ENCODE data around the gene LUM. TPM values are rescaled to one million over a fixed set of nuclear protein-coding genes. Genes with fewer than 3 reads are reported as not detected.

Gene LUM
- total RNA-seq, 1 donor from 2014 or later: not detected

GRCh38 chr12:91072931-91073330 lies 38.4 kb downstream of the LUM start:
- no peaks in the 10 kb centered on the region for H3K36me3 ChIP-seq
- H3K4me3 Mint-ChIP-seq: no peak overlapping the region
- no peak for DNase-seq (ENCODE audit: low spot score)
- TF ChIP-seq EZH2 (IDR thresholded peaks at IDR 0.05) (no peak), EZH2phosphoT487 (IDR thresholded peaks at IDR 0.05) (no peak), CTCF (IDR thresholded peaks at IDR 0.05) (no peak)
- H4K20me1 ChIP-seq (ENCODE audit: low read depth): no peaks in the 10 kb centered on the region
- no peak overlapping the region for H3K4me2 ChIP-seq
- H3K4me1 Mint-ChIP-seq: no peaks in the 10 kb centered on the region
- no peak overlapping the region for H3K27ac ChIP-seq
- no peak overlapping the region for H3K4me3 ChIP-seq
- H3K4me1 ChIP-seq: no peaks in the 10 kb centered on the region
- no peaks in the 10 kb centered on the region for H3K36me3 Mint-ChIP-seq
- H3K9me3 ChIP-seq (ENCODE audit: low read depth): no peaks in the 10 kb centered on the region
- no peaks in the 10 kb centered on the region for H3K9me3 Mint-ChIP-seq
- no peaks in the 10 kb centered on the region for H3K27me3 ChIP-seq
- H2AFZ ChIP-seq (replicated peaks): no peak overlapping the region
- H3K27me3 Mint-ChIP-seq (ENCODE audit: insufficient read depth, low read depth): peaks cover 3% of the 10 kb centered on the region
- no peaks in the 10 kb centered on the region for H3F3A ChIP-seq (ENCODE audit: low read depth)
- H3K9ac ChIP-seq: no peak overlapping the region
- H3K79me2 ChIP-seq (ENCODE audit: low read depth): no peaks in the 10 kb centered on the region
- H3K27ac Mint-ChIP-seq: no peak overlapping the region

- H3K4me3 ChIP-seq: no peak overlapping the region
- no peaks in the 10 kb centered on the region for H3K27me3 ChIP-seq
- no peaks in the 10 kb centered on the region for H3K79me2 ChIP-seq (ENCODE audit: low read depth)
- Mint-ChIP-seq H3K27me3 (ENCODE audit: insufficient read depth, low read depth) (peaks cover 3% of the 10 kb centered on the region), H3K36me3 (no peaks in the 10 kb centered on the region), H3K4me1 (no peaks in the 10 kb centered on the region), H3K27ac (no peak overlapping the region), H3K4me3 (no peak overlapping the region), H3K9me3 (no peaks in the 10 kb centered on the region)
- no peak for DNase-seq (ENCODE audit: low spot score)
- no peaks in the 10 kb centered on the region for H3F3A ChIP-seq (ENCODE audit: low read depth)
- no peak overlapping the region for H3K27ac ChIP-seq
- no peak overlapping the region for H3K9ac ChIP-seq
- H3K9me3 ChIP-seq (ENCODE audit: low read depth): no peaks in the 10 kb centered on the region
- no peak overlapping the region for H2AFZ ChIP-seq (replicated peaks)
- H3K4me2 ChIP-seq: no peak overlapping the region
- TF ChIP-seq EZH2 (IDR thresholded peaks at IDR 0.05) (no peak), CTCF (IDR thresholded peaks at IDR 0.05) (no peak), EZH2phosphoT487 (IDR thresholded peaks at IDR 0.05) (no peak)
- no peaks in the 10 kb centered on the region for H3K4me1 ChIP-seq
- no peaks in the 10 kb centered on the region for H4K20me1 ChIP-seq (ENCODE audit: low read depth)
- no peaks in the 10 kb centered on the region for H3K36me3 ChIP-seq
Measured at GRCh38 chr12:91070936-91071335, 40.4 kb downstream of the LUM start.

GRCh38 chr12:91065396-91065795 lies 45.9 kb downstream of the LUM start:
- DNase-seq (ENCODE audit: low spot score): no peak
- no peak overlapping the region for H3K4me3 ChIP-seq
- TF ChIP-seq EZH2 (IDR thresholded peaks at IDR 0.05) (no peak), EZH2phosphoT487 (IDR thresholded peaks at IDR 0.05) (no peak), CTCF (IDR thresholded peaks at IDR 0.05) (no peak)
- no peak overlapping the region for H2AFZ ChIP-seq (replicated peaks)
- Mint-ChIP-seq H3K9me3 (peaks cover 2% of the 10 kb centered on the region), H3K27ac (no peak overlapping the region), H3K27me3 (ENCODE audit: insufficient read depth, low read depth) (peaks cover 3% of the 10 kb centered on the region), H3K4me3 (no peak overlapping the region), H3K4me1 (no peaks in the 10 kb centered on the region), H3K36me3 (no peaks in the 10 kb centered on the region)
- H3K4me2 ChIP-seq: no peak overlapping the region
- no peaks in the 10 kb centered on the region for H3K27me3 ChIP-seq
- H3K79me2 ChIP-seq (ENCODE audit: low read depth): no peaks in the 10 kb centered on the region
- H3K36me3 ChIP-seq: no peaks in the 10 kb centered on the region
- no peaks in the 10 kb centered on the region for H3K4me1 ChIP-seq
- no peak overlapping the region for H3K27ac ChIP-seq
- no peak overlapping the region for H3K9ac ChIP-seq
- no peaks in the 10 kb centered on the region for H3K9me3 ChIP-seq (ENCODE audit: low read depth)
- H3F3A ChIP-seq (ENCODE audit: low read depth): no peaks in the 10 kb centered on the region
- no peaks in the 10 kb centered on the region for H4K20me1 ChIP-seq (ENCODE audit: low read depth)

Measured in neural progenitor cell (in vitro differentiated cells).